Keratinocyte (primary cell): ENCODE measurements around the gene SMARCC2.
"Not testable (repeated sequence)": the region's sequence is repeated elsewhere in the genome, so short reads cannot be mapped to it uniquely, and the experiment has no call there.

Experiments used
- EZH2 ChIP-seq: IDR thresholded peaks from one replicate; pipeline ENCODE4 v1.6.1; 2012; ENCODE audit warnings: inconsistent platforms, mild to moderate bottlenecking, low read length, moderate library complexity
- TF ChIP-seq, protein P1 (sequence below), 3 experiments: IDR thresholded peaks in 1 of 3; conservative IDR thresholded peaks in 1 of 3; optimal IDR thresholded peaks in 1 of 3; 2 replicates in 2 of 3; 3 replicates in 1 of 3; pipeline versions ENCODE3 to v1.5.1; 2011; ENCODE audit warnings: low read length in 3 of 3, mild to moderate bottlenecking in 3 of 3, moderate library complexity in 2 of 3, control low read depth in 1 of 3, inconsistent platforms in 1 of 3; ENCODE audit not compliant: insufficient read depth in 2 of 3; ENCODE audit errors: extremely low read depth in 1 of 3

- TF ChIP-seq, protein P1, sequence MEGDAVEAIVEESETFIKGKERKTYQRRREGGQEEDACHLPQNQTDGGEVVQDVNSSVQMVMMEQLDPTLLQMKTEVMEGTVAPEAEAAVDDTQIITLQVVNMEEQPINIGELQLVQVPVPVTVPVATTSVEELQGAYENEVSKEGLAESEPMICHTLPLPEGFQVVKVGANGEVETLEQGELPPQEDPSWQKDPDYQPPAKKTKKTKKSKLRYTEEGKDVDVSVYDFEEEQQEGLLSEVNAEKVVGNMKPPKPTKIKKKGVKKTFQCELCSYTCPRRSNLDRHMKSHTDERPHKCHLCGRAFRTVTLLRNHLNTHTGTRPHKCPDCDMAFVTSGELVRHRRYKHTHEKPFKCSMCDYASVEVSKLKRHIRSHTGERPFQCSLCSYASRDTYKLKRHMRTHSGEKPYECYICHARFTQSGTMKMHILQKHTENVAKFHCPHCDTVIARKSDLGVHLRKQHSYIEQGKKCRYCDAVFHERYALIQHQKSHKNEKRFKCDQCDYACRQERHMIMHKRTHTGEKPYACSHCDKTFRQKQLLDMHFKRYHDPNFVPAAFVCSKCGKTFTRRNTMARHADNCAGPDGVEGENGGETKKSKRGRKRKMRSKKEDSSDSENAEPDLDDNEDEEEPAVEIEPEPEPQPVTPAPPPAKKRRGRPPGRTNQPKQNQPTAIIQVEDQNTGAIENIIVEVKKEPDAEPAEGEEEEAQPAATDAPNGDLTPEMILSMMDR (optimal IDR thresholded peaks at IDR 0.05 in 1 of 3, IDR thresholded peaks at IDR 0.05 in 1 of 3, conservative IDR thresholded peaks at IDR 0.05 in 1 of 3; ENCODE audit: extremely low read depth in 1 of 3, insufficient read depth in 2 of 3, low read length in 3 of 3) = not testable (repeated sequence)
- TF ChIP-seq EZH2 = not testable (repeated sequence)
These were observed 72.1 kb downstream of the SMARCC2 start for GRCh38 chr12:56117082-56117706.
